Measurements from ENCODE around the gene MPPED1. TPM values are rescaled to one million over a fixed set of nuclear protein-coding genes. Genes with fewer than 3 reads are reported as not detected.

Gene MPPED1
- total RNA-seq, 1 experiment from 2014 or later, result 0.28 TPM

DNA sequence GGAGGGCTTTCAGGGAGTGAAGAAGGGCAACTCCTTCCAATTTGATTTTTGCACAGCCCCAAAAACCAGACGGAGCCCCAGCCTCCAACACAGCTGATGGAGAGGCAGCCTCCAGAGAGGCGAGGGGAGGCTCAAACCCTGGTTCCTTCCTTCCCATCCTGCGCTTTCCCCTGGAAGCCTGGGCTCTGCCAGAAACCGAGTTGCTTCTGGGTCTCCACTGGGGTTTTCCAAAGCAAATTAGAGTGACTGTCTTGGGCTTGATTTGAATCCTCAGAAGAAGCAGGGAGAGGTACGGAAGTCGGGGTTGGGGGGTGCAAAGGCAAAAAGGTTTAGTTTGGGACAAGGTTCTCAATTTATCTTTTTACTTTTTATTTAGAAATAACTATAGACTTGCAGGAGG is 129.2 kb downstream of the MPPED1 start:
- Histone ChIP-seq H2BK20ac (ENCODE audit: low read depth, low read length, poor library complexity, severe bottlenecking) (no peak overlapping the region), H2BK120ac (ENCODE audit: low read depth, low read length, poor library complexity, severe bottlenecking) (no peak overlapping the region), H3K4me2 (ENCODE audit: insufficient read depth, insufficient read length, low read length) (no peak overlapping the region), H2BK12ac (ENCODE audit: insufficient read length, low read depth, low read length) (no peak overlapping the region), H2BK15ac (ENCODE audit: low read depth, low read length) (no peak overlapping the region), H2BK5ac (ENCODE audit: insufficient read length, low read length) (no peak overlapping the region), H3K23me2 (ENCODE audit: insufficient read length, low read depth, low read length, poor library complexity, severe bottlenecking) (no peaks in the 10 kb centered on the region), H4K5ac (ENCODE audit: insufficient read length, low read depth, low read length) (no peak overlapping the region), H3K4ac (ENCODE audit: low read depth, low read length) (no peak overlapping the region), H3K4me1 (ENCODE audit: insufficient read depth, low read length) (no peaks in the 10 kb centered on the region), H3K56ac (ENCODE audit: insufficient read length, low read depth, low read length) (no peak overlapping the region), H3K9ac (ENCODE audit: extremely low read depth, insufficient read length, low read length) (no peak overlapping the region), H3K23ac (ENCODE audit: insufficient read length, low read depth, low read length) (no peak overlapping the region), H4K20me1 (ENCODE audit: control insufficient read depth, insufficient read depth, insufficient read length) (no peaks in the 10 kb centered on the region), H3T11ph (ENCODE audit: low read length) (no peak overlapping the region), H4K8ac (replicated peaks; ENCODE audit: insufficient read length, low read depth, low read length) (no peak overlapping the region), H4K91ac (ENCODE audit: insufficient read length, low read depth, low read length) (no peak overlapping the region), H3K9me3 (ENCODE audit: control insufficient read depth, low read depth, low read length) (no peaks in the 10 kb centered on the region), H3K27me3 (ENCODE audit: insufficient read depth, low read length) (no peaks in the 10 kb centered on the region), H3K79me2 (ENCODE audit: insufficient read depth, low read length) (no peaks in the 10 kb centered on the region), H2AK5ac (ENCODE audit: insufficient read length, low read length) (no peak overlapping the region), H3K27ac (ENCODE audit: insufficient read length, low read depth, low read length) (no peak overlapping the region), H3K14ac (ENCODE audit: insufficient read depth, low read length) (no peak overlapping the region), H3K79me1 (ENCODE audit: insufficient read depth, low read depth, low read length, poor library complexity, severe bottlenecking) (no peaks in the 10 kb centered on the region), H2AFZ (ENCODE audit: low read length) (no peak overlapping the region), H3K18ac (ENCODE audit: insufficient read length, low read depth, low read length) (no peak overlapping the region)
- Mint-ChIP-seq H3K27me3 (ENCODE audit: low read depth) (peaks cover 10% of the 10 kb centered on the region), H3K4me1 (peaks cover 0 to 4% of the 10 kb centered on the region in 2 experiments; a peak in 1 of 4 replicates), H3K27ac (no peak overlapping the region), H3K36me3 (ENCODE audit: insufficient read depth in 1 of 3, low read depth in 3 of 3) (peaks cover 5 to 11% (median 8%) of the 10 kb centered on the region in 3 experiments; a peak in 5 of 7 replicates), H3K9me3 (peaks cover 11 to 17% of the 10 kb centered on the region in 2 experiments), H3K4me3 (no peak overlapping the region)
- WGBS (ENCODE audit: extremely low coverage, insufficient read length, low lambda C conversion rate), result no CpG with 5 or more reads among the region's 6 CpGs
- DNase-seq, result no peak
- TF ChIP-seq, protein P1, sequence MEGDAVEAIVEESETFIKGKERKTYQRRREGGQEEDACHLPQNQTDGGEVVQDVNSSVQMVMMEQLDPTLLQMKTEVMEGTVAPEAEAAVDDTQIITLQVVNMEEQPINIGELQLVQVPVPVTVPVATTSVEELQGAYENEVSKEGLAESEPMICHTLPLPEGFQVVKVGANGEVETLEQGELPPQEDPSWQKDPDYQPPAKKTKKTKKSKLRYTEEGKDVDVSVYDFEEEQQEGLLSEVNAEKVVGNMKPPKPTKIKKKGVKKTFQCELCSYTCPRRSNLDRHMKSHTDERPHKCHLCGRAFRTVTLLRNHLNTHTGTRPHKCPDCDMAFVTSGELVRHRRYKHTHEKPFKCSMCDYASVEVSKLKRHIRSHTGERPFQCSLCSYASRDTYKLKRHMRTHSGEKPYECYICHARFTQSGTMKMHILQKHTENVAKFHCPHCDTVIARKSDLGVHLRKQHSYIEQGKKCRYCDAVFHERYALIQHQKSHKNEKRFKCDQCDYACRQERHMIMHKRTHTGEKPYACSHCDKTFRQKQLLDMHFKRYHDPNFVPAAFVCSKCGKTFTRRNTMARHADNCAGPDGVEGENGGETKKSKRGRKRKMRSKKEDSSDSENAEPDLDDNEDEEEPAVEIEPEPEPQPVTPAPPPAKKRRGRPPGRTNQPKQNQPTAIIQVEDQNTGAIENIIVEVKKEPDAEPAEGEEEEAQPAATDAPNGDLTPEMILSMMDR (conservative IDR thresholded peaks at IDR 0.05), result no peak

All from H9 (cell line).